ENCODE measurements around the gene MAP3K7CL.

- TF ChIP-seq CTCF (IDR thresholded peaks at IDR 0.05): no peak
- no peak for TF ChIP-seq EP300 (IDR thresholded peaks at IDR 0.05)
Measured at GRCh38 chr21:29174607-29175013, 44.2 kb downstream of the MAP3K7CL start.
